Erythroblast (primary cell): ENCODE measurements around the gene BRSK1.

Experiments
- DNase-seq, 2 experiments: peaks; one replicate each; lab custom pipeline; 2025; lab: John Stamatoyannopoulos, UW
- GATA1 ChIP-seq: IDR thresholded peaks from 2 replicates; pipeline ENCODE4 v1.6.1; 2011; ENCODE audit warnings: low read depth, mild to moderate bottlenecking, control low read depth, low read length, moderate library complexity
- POLR2A ChIP-seq: IDR thresholded peaks from 2 replicates; pipeline ENCODE4 v1.6.1; 2011; ENCODE audit warnings: mild to moderate bottlenecking, low read length

The BRSK1 gene

GRCh38 chr19:55283548-55284377 is at the start of gene BRSK1:
BRSK1 (plus strand) TSS chr19:55283997; CDS start chr19:55284443, 446 bp downstream.
- TF ChIP-seq GATA1 (no peak), POLR2A (no peak)
- no peak for DNase-seq

GRCh38 chr19:55238030-55238429 is 45.8 kb upstream of the BRSK1 start:
- TF ChIP-seq POLR2A (no peak), GATA1 (no peak)
- DNase-seq = no peak

GRCh38 chr19:55239004-55239403 is 44.8 kb upstream of the BRSK1 start:
- DNase-seq = no peak
- TF ChIP-seq POLR2A (no peak), GATA1 (no peak)

DNA sequence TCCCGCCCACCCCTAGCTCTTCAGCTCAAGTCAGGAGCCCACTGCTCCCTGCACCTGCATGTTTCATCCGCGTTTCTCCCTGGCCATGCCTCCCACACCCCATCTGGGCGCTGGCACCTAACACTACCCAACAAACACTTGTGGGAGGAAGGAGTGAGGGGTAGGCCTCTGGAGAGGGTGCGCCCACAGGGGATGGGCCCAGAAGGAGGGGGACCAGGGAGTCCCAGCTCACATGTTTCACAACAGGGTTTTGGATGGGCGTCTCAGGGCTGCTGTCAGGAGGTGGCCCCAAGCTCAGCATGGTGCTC is 43.1 kb upstream of the BRSK1 start:
- TF ChIP-seq POLR2A (no peak), GATA1 (no peak)
- DNase-seq = no peak

DNA sequence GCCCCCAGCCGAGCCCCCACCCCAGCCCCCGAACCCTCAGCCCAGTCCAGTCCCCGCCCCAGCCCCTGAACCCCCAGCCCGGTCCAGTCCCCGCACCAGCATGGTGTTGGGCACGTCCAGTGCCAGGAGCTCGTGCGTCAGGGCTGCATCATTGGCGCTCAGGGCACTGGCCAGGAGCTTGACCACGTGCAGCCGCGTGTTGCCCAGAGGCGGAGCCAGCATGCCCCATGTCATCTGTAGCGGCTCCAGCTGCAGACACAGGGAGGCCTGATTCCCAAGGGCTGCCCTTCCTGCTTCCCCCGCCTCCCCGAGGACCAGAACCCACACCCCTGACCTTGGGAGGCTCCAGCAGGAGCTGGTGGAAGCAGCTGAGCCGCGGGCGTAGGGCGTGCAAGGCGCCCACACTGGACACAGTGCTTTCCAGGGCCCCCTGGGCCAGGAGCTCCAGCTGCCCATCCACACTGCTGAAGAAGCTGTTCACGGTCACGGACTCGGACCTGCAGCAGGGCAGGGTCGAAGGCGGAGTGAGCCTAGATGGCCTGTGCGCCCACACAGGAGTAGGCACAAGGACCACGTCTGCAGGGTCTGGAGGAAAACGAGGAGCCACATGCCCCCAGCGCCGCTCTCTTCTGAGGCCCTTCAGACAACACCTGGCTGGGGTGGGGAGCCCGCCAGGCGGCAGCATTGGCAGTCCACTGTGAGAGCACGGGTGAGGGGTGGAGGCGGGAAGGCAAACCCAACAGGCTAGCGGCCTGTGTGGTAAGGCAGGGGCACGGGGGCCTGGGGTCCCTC is 42.5 kb upstream of the BRSK1 start:
- TF ChIP-seq POLR2A (no peak), GATA1 (no peak)
- no peak for DNase-seq

DNA sequence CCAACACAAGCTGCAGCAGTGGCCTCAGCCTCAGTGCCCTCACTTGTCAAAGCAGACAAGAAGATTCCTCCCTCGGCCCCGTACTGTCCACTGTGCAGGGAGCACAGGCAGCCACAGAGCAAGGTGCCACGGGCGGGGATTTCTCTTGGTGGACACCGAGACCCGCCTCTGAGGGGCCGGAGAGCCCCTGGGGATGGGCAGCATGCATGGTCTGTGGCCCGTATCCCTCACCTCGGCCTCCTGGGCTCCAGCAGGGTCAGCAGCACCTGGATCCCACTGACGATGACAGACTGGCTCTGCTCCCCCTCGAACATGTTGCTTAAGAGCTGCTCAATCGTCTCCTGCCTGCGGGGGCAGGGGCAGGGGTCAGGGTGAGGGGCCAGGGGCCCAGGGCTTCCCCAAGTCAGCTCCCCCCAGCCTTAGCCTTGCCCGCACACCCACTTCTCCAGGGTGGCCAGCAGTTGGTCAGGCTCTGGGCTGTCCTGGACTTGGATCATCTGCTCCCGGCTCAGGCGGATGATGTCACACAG is 41.8 kb upstream of the BRSK1 start:
- no peak for TF ChIP-seq GATA1
- TF ChIP-seq POLR2A = no peak
- DNase-seq = no peak

GRCh38 chr19:55242517-55242916 is 41.3 kb upstream of the BRSK1 start:
- no peak for DNase-seq
- TF ChIP-seq GATA1 (no peak), POLR2A (no peak)

DNA sequence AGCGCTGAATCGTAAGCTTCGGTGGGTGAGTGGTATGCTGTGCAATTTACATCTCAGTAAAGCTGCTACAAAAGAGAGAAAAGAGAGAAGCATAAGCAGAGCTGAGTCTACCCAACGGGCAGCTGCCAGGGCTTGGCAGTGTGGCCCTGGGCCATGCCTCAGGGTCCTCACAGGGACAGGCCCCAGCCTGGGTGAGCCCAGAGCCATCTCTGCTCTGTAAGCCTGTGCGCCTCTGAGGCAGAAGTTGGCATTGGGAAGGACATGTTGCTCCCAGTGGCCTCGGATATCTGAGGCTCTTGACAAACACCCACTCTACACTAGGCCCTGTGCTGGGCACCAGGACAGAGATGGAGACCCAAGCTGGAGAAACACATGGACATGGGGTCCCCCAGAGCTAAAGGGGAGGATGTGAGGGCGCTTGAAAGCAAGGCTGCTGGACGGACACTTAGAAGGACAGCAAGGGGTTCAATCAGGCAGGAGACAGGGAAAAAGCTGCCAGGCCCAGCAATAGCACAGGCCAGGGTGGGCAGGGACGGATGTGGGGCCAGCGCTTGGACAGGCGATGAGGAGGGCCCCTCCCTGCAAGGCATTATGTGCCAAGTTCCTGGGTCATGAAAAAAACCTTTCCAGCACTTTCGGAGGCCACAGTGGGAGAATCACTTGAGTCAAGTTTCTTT is 39.7 kb upstream of the BRSK1 start:
- DNase-seq = no peak
- TF ChIP-seq POLR2A = no peak
- no peak for TF ChIP-seq GATA1

GRCh38 chr19:55245236-55245904 is 38.4 kb upstream of the BRSK1 start:
- no peak for DNase-seq
- TF ChIP-seq POLR2A (no peak), GATA1 (no peak)

- TF ChIP-seq POLR2A (no peak), GATA1 (no peak)
- no peak for DNase-seq
Measured at GRCh38 chr19:55246462-55247451, 37.0 kb upstream of the BRSK1 start.

GRCh38 chr19:55247621-55248099 is 36.1 kb upstream of the BRSK1 start:
- no peak for TF ChIP-seq GATA1
- no peak for TF ChIP-seq POLR2A
- no peak for DNase-seq

DNA sequence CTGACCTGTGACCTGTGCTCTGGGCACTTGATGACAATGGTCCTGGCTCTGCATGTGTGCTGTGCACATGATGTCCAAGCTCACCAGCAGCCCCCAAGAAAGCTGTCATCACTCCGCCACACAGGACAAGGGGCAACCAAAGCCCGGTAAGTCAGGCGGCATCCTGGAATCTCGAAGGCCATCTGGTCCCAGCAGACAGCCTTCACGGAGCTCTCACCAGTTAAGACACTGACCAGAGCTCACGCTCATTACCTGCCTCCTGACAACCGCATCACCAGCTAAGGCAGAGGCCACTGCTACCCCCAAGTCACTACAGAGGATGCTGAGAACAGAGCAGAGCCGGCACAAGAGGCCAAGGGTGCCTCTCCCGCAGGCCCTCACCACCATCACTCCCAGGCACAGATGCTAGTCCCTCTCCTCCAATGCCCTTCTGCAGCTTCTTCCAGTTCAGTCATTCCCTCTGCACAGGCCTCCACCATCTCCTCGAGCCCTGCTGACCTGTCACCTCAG is 35.6 kb upstream of the BRSK1 start:
- TF ChIP-seq POLR2A (no peak), GATA1 (no peak)
- DNase-seq = no peak

DNA sequence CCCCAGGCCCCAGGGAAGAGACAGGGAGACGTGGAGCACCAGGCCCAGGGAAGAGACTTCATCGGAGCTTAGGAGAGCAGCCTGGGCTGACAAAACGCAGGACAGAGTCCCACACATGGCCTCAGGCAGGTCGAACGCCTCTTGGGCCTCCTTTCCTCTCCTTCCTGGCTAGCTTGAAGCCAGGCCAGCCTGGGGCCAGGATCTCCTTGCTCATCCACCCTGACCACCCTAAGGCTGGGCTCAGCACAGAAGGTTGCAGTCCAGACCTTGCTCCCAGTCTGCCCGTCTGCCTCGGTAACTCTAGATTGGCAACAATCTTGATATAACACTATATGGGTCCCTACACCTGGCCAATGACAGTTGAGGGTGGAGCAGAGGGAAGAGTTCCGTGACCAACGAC is 35.1 kb upstream of the BRSK1 start:
- no peak for TF ChIP-seq GATA1
- no peak for TF ChIP-seq POLR2A
- no peak for DNase-seq
